ENCODE results near the gene CLDN9. TPM values are rescaled to one million over a fixed set of nuclear protein-coding genes. Genes with fewer than 3 reads are reported as not detected.
A peak's percentile ranks its signal among the peaks of the same experiment; 100 is the strongest.

The CLDN9 gene
- total and polyA plus RNA-seq, 9 of the 15 experiments (the other 6 are each of a cell fraction or from before 2014, with no cell fraction given): 0.12 to 0.44 (median 0.22) TPM; not detected in 4

DNA sequence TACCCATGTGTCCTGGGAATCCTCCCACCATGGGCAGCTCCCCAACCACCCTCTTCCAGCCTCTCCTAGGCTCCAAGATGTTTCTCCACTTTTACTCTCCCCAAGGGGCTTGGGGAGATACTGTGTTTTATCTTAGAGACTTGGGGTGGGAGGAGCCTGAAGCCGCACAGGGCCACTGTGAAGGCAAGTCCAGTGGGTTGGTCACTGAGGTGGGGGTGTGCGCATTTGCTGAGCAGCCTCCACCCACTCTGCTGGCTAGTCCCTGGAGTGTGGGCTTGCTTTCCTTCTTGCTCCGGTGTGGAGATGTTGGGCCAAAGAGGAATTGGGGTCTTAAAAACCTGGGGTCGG lies 4.1 kb upstream of the CLDN9 start (continued):
- TF ChIP-seq, protein P1, sequence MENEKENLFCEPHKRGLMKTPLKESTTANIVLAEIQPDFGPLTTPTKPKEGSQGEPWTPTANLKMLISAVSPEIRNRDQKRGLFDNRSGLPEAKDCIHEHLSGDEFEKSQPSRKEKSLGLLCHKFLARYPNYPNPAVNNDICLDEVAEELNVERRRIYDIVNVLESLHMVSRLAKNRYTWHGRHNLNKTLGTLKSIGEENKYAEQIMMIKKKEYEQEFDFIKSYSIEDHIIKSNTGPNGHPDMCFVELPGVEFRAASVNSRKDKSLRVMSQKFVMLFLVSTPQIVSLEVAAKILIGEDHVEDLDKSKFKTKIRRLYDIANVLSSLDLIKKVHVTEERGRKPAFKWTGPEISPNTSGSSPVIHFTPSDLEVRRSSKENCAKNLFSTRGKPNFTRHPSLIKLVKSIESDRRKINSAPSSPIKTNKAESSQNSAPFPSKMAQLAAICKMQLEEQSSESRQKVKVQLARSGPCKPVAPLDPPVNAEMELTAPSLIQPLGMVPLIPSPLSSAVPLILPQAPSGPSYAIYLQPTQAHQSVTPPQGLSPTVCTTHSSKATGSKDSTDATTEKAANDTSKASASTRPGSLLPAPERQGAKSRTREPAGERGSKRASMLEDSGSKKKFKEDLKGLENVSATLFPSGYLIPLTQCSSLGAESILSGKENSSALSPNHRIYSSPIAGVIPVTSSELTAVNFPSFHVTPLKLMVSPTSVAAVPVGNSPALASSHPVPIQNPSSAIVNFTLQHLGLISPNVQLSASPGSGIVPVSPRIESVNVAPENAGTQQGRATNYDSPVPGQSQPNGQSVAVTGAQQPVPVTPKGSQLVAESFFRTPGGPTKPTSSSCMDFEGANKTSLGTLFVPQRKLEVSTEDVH (IDR thresholded peaks at IDR 0.05; ENCODE audit: low read depth, partially characterized antibody): no peak
- no peak for TF ChIP-seq ID3 (CRISPR knock-in tag; IDR thresholded peaks at IDR 0.05)
- TF ChIP-seq ID3 (tag; IDR thresholded peaks at IDR 0.05): no peak
- TF ChIP-seq POLR2A (conservative IDR thresholded peaks at IDR 0.05): peak; percentile 64; the same call in 1 of the 2 replicates
- TF ChIP-seq MYC (IDR thresholded peaks at IDR 0.05; ENCODE audit: low read depth, low read length): 0 out of 2 replicates have a peak, but pooled peaks have one; percentile 3
- TF ChIP-seq MYC (CRISPR knock-in tag; IDR thresholded peaks at IDR 0.05; ENCODE audit: borderline replicate concordance, low read depth): no peak
- no peak for TF ChIP-seq NUFIP1 (IDR thresholded peaks at IDR 0.05; ENCODE audit: partially characterized antibody)
- peak; percentile 62; the same call in 1 of the 2 replicates for TF ChIP-seq GTF2E2 (tag; IDR thresholded peaks at IDR 0.05)
- TF ChIP-seq ATF1 (CRISPR knock-in tag; IDR thresholded peaks at IDR 0.05): no peak
- 0 out of 2 replicates have a peak, but pooled peaks have one; percentile 18 for TF ChIP-seq ATF1 (tag; IDR thresholded peaks at IDR 0.05)
- peak; percentile 78 for TF ChIP-seq EGR1 (conservative IDR thresholded peaks at IDR 0.05)
- no peak for TF ChIP-seq ZNF140 (CRISPR knock-in tag; IDR thresholded peaks at IDR 0.05)
- no peak for TF ChIP-seq SRSF1 (IDR thresholded peaks at IDR 0.05; ENCODE audit: low read depth, low read length)
- TF ChIP-seq U2AF1 (optimal IDR thresholded peaks at IDR 0.05; ENCODE audit: low read depth, low read length): no peak
- TF ChIP-seq HMBOX1 (IDR thresholded peaks at IDR 0.05): peak; percentile 60
- peak; percentile 10; the same call in 1 of the 2 replicates for TF ChIP-seq TCF3 (CRISPR knock-in tag; IDR thresholded peaks at IDR 0.05)
- TF ChIP-seq, protein P2, sequence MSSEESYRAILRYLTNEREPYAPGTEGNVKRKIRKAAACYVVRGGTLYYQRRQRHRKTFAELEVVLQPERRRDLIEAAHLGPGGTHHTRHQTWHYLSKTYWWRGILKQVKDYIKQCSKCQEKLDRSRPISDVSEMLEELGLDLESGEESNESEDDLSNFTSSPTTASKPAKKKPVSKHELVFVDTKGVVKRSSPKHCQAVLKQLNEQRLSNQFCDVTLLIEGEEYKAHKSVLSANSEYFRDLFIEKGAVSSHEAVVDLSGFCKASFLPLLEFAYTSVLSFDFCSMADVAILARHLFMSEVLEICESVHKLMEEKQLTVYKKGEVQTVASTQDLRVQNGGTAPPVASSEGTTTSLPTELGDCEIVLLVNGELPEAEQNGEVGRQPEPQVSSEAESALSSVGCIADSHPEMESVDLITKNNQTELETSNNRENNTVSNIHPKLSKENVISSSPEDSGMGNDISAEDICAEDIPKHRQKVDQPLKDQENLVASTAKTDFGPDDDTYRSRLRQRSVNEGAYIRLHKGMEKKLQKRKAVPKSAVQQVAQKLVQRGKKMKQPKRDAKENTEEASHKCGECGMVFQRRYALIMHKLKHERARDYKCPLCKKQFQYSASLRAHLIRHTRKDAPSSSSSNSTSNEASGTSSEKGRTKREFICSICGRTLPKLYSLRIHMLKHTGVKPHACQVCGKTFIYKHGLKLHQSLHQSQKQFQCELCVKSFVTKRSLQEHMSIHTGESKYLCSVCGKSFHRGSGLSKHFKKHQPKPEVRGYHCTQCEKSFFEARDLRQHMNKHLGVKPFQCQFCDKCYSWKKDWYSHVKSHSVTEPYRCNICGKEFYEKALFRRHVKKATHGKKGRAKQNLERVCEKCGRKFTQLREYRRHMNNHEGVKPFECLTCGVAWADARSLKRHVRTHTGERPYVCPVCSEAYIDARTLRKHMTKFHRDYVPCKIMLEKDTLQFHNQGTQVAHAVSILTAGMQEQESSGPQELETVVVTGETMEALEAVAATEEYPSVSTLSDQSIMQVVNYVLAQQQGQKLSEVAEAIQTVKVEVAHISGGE (CRISPR knock-in tag; IDR thresholded peaks at IDR 0.05): no peak
- TF ChIP-seq XRCC5 (IDR thresholded peaks at IDR 0.05; ENCODE audit: low read depth, low read length): no peak
- TF ChIP-seq NRF1 (conservative IDR thresholded peaks at IDR 0.05 in 1 of 2, IDR thresholded peaks at IDR 0.05 in 1 of 2): peak; percentile 75 to 79
- peak; percentile 56; the same call in 1 of the 2 replicates for TF ChIP-seq JUND (IDR thresholded peaks at IDR 0.05; ENCODE audit: borderline replicate concordance, low read depth, low read length)
- no peak; the same call in 2 of the 3 replicates for TF ChIP-seq JUND (tag; IDR thresholded peaks at IDR 0.05; ENCODE audit: borderline replicate concordance, low read depth, low read length)
- TF ChIP-seq ZC3H8 (IDR thresholded peaks at IDR 0.05): no peak
- no peak for TF ChIP-seq SREBF2 (CRISPR knock-in tag; IDR thresholded peaks at IDR 0.05)
- TF ChIP-seq ZNF146 (CRISPR knock-in tag; IDR thresholded peaks at IDR 0.05; ENCODE audit: unreplicated experiment): no peak
